ENCODE data around the gene CBY2.
A peak's percentile ranks its signal among the peaks of the same experiment; 100 is the strongest.

CBY2 gene

DNA sequence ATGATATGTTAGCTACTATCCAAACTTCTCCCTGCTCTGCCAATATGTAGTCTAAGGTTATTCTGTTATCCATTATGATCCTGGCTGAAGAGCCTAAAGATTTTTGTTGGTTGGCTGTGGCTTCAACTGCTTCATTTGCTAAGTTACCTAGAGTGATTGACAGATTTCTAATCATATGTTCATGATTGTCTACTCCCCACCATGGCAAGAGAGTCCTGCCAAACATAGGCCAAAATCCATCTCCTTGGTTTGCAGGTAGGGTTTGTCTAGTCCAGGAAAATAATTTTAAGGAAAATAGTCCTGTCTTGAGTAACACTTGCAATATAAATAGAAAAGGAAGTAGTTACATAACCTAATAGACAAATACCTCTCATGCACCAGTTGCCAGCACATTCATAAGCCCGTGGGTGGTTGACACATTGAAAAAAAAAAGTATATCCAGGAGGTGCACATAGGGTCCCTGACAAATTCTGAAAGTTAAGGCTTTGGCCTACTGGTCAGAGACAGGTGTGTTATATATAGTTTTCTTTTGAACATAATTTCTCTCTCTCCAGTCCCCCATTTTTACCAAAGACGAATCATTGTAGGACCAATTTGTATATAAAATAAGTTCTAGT, 5.4 kb upstream of the CBY2 start:
- in situ Hi-C loops (cut with MboI; ENCODE audit: low pct_unique_long_range_greater_than_20kb, low sequenced_read_pairs): no loop called here
- DNase-seq: no peak

DNA sequence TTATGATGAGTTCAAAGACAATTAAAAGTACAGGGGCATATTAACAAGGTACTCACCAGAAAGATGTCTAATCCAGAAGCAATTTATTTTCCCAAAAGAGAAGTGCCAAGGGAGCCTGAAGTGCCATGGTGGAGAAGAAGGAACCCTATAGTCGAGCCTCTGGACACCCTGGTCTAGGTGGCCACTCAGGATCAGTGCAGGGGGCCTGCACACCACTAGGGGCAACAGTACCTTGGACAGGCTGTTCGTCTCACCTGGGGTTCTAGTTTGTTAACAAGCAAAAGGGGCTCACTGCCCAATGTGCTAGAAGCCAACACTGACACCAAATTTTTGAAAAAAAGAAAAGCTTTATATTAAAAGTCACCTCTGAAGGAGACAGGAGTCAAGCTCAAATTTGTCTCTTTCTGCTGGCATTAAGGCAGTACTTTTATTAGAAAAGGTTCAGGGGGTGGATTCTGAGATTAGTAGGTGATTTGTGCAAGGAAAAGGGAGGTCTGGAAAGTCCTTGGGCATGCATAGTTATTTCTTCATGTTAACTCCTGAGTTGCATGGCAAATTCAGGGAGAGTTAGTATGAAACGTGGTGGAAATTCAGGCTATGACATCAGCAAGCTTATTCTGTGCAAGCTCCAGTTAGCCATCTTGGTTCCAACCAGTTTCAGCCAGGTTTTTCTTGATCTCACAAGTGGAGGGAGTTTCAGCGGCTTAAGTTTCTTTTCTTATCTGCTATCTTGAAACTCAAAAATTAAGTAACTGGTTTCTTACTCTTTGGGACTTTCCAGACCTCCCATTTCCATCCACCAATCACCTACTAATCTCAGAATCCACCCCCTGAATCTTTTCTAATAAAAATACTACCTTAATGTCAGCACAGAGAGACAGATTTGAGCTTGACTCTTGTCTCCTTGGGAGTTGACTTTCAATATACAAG, 884 bp upstream of the CBY2 start:
- in situ Hi-C loops (cut with MboI; ENCODE audit: low pct_unique_long_range_greater_than_20kb, low sequenced_read_pairs): no loop called here

DNA sequence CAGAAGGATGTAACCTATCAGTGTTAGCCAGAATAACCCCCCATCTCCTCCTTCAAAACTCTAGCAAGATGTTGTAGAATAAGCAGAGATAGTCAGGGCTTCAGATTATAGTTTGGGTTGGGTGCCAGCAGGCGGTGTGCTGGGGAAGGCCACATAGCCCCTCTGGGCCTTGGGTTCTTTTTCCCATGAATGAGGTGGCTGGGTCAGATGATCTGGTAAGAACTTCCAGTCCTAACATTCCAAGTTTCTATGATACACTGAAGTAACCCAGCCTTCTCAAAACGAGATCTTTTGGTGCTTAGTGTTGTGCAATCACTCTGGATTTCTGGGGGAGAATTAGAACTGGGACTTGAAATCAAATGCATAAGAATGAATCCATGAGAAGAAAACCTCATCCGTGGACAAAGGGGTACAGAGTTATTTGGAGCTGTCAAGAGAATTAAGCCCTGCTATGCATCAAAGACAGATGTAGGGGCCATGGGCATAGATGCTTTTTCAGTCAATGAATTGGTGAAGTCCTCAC, 810 bp downstream of the CBY2 start:
- no peak for DNase-seq
- in situ Hi-C loops (cut with MboI; ENCODE audit: low pct_unique_long_range_greater_than_20kb, low sequenced_read_pairs): no loop called here

More for the DNA sequence above, 884 bp upstream of the CBY2 start:
- no peak for DNase-seq

DNA sequence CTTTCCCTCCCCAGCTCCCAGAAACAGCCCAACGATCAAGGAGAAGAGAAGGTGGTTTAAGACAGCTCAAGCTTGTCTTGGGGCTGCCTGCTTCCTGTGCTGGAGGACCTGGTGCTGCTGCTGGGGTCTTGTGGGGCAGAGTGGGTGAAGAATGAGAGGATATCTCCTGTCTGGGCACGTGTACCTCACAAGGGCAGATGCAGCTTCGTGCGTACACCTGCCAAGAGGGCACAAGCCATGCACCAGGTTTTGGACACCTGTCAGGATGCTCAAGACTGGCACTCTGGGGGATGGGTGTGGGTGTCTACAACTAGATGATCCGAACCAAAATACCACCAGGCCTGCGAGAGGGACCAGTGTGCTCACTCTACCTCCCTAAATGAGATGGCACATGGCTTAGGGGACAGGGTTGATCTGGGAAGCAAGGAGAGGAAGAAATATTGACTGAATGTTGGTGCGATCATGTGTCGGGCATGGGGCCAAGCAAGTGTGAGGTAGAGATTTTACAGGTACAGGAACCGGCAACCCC, 2.2 kb downstream of the CBY2 start:
- in situ Hi-C loops (cut with MboI; ENCODE audit: low pct_unique_long_range_greater_than_20kb, low sequenced_read_pairs): no loop called here
- no peak for DNase-seq

DNA sequence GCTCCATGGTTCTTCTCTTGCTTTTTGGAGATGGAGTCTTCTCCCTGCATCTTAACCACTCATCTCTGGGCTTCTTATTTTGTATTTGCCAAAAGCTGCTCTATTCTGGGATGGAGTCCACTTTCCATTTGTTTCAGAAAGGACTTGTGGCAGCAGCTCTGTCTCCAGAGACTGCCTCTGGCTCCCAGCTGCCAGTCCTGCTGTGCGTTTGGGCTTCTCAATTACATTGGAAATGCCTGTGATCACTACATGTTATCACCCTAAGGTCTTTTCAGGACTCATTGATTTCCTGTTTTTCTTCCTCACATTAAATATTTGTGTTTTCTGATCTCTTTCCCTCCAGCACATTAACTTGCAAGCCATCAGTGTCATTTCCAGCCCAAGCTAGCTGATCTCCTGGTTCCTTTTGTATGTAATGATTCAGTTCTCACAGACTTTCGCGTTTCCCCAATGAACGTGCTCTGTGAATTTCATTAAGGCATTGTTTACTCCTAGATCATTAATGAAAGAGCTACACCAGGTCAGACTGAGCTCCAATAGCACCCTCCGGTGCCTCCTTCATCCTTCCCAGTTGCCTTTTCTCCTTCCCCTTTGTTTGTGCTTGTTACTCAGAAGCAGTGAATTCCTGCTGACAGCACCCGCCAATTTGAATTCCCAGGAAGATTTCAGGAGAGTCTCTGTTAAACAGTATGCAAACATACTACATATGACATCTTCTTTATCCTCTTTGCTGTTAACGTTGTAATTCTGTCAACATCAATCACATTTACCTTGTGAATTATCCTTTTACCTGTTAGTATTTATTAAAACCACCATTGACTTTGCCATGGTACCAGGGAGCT, 3.0 kb downstream of the CBY2 start:
- in situ Hi-C loops (cut with MboI; ENCODE audit: low pct_unique_long_range_greater_than_20kb, low sequenced_read_pairs): no loop called here
- DNase-seq: no peak

DNA sequence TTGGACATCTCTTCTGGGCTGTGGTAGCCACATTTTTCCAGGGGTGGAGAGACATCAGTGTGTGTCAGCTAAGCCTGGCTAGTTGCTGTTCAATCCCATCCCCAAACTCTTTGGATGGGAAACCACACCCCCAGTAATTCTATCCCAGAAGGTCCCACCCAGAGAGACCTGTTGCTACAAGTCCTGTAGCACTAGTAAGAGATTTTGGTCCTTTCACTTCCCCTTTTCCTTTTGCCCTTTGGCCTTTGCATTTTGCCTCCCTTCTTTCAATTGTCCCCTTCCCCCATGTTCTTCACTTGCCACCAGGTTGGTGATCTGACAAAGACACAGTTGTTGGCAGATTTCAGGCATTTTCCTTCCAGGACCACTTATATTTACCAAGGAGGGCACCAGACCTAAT, 3.8 kb downstream of the CBY2 start:
- in situ Hi-C loops (cut with MboI; ENCODE audit: low pct_unique_long_range_greater_than_20kb, low sequenced_read_pairs): no loop called here
- no peak for DNase-seq

DNA sequence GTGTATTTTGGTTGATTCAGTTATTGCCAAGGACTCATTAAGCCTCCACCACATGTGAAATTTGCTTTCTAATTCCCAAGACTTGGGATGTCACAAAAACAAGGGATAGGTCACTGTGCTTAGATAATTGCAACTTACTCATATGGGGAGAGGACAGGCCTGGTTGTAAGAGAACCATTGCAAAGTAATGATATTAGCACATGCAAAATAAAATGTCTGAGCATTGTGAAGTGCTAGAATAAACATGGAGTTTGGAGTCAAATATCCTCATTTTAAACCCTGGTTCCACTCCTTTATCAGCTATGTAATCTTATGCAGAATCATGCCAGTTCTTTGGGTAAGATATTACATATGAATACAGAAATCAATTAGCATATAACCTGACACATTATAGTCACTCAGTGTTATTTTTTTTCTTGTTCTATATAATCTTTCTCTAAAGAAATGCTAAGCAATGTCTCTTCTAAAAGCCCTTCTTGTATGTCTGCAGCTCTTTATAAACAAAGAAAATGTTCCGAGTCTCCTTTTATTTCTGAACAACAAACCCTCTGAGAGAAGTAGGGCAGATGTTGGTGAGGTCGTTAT, 5.5 kb downstream of the CBY2 start:
- in situ Hi-C loops (cut with MboI; ENCODE audit: low pct_unique_long_range_greater_than_20kb, low sequenced_read_pairs): no loop called here
- DNase-seq: no peak

DNA sequence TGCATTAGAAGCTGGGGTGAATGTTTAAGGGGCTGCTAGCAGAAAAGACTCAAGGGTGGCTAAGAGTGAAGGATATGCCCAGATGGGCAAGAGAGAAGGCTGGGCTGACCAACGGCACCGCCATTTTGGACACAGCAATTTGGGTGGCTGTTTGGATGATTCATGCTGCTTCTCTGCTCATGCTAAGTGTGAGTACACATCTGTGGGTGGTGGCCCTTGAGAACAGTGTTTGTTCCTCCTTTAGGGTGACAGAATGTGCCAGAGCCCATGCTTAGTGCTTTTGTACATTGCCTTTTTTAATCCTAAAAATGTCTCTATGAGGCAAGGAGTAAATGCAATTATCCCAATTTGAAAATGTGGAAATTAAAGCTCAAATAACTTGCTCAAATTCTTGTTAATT, 9.8 kb downstream of the CBY2 start:
- DNase-seq: no peak
- in situ Hi-C loops (cut with MboI; ENCODE audit: low pct_unique_long_range_greater_than_20kb, low sequenced_read_pairs): no loop called here

DNA sequence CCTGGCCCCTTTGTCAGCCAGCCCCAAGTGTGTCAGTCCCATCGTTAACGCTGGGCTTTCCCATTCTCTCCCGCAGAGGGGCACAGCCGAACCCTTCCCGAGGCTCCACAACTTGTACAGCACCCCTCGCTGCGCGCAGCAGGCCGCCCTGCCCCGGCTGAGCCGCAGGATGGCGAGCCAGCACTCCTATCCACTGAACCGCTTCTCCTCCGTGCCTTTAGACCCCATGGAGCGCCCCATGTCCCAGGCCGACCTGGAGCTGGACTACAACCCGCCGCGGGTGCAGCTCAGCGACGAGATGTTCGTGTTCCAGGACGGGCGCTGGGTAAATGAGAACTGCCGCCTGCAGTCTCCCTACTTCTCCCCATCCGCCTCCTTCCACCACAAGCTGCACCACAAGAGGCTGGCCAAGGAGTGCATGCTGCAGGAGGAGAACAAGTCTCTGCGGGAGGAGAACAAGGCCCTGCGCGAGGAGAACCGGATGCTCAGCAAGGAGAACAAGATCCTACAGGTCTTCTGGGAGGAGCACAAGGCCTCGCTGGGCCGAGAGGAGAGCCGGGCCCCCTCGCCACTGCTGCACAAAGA, 11.1 kb downstream of the CBY2 start:
- no peak for DNase-seq
- in situ Hi-C loops (cut with MboI; ENCODE audit: low pct_unique_long_range_greater_than_20kb, low sequenced_read_pairs): no loop called here

DNA sequence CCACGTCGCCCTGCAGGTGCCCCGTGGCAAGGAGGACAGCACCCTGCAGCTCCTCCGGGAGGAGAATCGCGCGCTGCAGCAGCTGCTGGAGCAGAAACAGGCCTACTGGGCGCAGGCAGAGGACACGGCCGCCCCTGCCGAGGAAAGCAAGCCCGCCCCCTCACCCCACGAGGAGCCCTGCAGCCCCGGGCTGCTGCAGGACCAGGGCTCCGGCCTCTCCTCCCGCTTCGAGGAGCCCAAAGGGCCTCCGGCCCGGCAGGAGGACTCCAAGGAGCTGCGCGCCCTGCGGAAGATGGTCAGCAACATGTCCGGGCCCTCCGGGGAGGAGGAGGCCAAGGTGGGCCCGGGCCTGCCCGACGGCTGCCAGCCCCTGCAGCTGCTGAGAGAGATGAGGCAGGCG, 11.6 kb downstream of the CBY2 start:
- in situ Hi-C loops (cut with MboI; ENCODE audit: low pct_unique_long_range_greater_than_20kb, low sequenced_read_pairs): no loop called here

DNA sequence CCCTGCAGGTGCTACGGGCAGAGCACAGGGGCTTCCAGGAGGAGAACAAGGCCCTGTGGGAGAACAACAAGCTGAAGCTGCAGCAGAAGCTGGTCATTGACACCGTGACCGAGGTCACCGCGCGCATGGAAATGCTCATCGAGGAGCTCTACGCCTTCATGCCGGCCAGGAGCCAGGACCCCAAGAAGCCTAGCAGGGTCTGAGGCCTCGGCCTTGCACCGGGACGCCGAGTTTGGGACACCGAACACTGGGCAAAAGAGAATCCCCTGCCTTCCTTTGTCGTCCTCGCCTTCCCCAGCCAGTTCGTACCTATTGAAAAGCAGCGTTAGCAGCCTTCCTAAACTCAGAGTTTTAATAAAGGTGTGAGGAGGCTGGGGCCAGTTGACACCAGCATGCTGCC, 12.1 kb downstream of the CBY2 start:
- DNase-seq: no peak
- in situ Hi-C loops (cut with MboI; ENCODE audit: low pct_unique_long_range_greater_than_20kb, low sequenced_read_pairs): no loop called here

More for the DNA sequence above, 11.6 kb downstream of the CBY2 start:
- no peak for DNase-seq

DNA sequence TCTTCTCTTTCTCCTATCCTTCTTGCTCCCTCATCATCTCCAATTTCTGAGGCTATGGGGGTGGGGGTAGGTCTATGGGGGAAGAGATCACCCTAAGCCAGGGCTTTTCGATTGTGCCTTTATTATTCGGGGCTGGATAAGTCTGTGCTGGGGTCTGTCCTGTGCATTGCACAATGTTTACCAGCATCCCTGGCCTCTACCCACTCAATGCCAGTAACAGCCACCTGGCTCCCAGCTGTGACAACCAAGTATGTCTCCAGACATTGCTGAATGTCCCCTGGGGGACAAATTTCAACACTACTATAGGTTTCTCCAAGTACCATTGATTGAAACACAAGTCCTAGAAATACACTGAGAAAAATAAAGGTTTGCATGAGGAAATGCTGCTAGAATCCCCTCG, 13.2 kb downstream of the CBY2 start:
- no peak for DNase-seq
- in situ Hi-C loops (cut with MboI; ENCODE audit: low pct_unique_long_range_greater_than_20kb, low sequenced_read_pairs): no loop called here

DNA sequence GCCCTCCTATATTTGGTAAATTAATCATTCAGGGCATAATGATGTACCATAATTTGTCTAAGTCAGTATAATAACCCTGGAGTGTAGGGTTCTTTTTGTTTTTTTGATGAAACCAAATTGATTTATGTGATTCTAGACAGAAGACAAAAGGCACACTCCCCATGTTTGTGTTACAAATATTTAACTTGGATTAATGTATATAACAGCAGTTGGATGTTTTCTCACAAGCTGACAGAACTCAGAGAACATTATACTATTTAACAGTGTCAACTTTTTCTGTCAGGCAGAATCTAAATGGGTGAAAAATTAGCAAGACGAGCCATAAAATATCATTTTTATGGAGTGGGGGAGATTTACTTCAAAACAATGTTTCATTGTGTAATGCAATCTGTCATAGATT, 15.2 kb downstream of the CBY2 start:
- no peak for DNase-seq
- in situ Hi-C loops (cut with MboI; ENCODE audit: low pct_unique_long_range_greater_than_20kb, low sequenced_read_pairs): no loop called here

DNA sequence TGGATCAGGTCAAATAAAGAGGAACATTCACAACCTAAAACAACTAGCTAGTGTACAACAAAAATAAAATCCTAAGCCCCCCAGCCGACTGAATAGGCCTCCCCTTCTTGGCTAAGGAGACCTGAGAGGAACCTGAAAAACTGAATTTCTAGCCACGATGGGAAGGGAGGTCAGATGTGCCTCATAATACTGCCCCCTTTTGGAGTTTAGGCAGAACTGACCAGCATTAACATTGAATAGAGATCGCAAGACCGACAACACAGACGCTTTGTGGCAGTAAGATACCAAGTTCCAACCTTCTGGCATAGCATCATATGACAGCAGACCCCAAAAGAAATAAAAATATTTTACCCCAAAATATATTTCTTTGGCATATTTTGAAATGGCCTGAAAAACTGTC, 15.9 kb downstream of the CBY2 start:
- DNase-seq: peak; percentile 21

DNA sequence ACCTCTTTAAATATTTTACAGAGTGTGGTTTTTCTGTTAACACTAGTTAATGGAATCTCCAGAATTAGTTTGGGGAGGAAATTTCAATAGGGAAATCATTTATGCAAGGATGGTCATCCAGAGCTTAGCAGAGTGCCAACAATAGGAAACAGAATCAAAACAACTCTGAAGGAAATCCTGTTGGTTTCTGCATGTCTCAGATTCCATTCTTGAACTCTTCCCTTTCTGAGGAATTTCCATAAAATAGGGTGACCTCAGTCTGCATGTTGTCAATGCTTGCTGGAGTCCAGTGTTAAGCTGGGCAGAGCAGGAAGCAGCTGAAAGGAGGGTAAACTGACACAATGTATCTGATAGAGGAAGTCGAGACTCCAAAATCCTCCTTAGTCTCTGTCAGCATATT, 16.9 kb downstream of the CBY2 start:
- in situ Hi-C loops (cut with MboI; ENCODE audit: low pct_unique_long_range_greater_than_20kb, low sequenced_read_pairs): no loop called here
- no peak for DNase-seq

More for the DNA sequence above, 15.9 kb downstream of the CBY2 start:
- in situ Hi-C loops (cut with MboI; ENCODE audit: low pct_unique_long_range_greater_than_20kb, low sequenced_read_pairs): no loop called here

DNA sequence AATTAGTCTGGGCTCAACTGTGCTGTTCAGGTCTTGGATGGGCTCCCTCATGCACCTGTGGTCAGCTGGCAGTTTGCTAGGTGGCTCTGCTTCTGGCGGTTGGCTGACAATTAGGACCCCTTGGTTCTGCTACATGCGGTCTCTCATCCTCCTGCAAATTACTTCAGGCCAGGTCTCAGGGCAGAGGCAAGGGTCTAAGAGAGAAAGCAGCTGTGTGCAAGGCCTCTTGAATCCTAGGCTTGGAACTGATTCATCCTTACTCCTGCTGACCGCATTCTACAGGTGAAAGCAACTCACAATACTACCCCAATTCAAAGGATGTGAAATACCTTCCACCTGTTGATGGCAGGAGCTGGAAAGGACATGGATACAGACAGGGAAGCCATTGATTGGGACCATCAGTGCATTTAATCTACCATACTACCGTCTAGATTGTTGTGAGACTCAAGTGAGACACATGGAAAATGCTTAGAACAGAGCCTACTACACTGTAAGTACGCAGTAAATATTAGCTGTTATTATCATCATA, 19.1 kb downstream of the CBY2 start:
- DNase-seq: no peak

DNA sequence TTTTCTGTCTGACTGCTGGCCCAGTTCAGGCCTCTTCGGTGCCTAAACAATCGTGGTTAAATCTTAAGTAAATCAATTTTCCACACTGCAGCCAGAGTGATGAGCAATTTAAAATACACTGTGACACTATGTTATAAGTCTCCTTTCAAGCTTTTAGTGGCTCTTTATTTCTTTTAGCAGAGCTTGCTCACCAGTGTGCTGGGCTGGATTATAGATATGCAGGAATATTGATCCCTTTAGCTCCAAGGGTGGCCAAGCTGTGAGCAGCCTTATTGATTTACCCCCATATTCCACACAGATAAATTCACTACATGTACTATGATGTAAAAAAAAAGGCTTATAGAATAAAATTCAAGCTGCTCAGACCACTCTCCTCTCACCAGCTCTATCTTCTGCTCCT, 21.7 kb downstream of the CBY2 start:
- DNase-seq: no peak
- in situ Hi-C loops (cut with MboI; ENCODE audit: low pct_unique_long_range_greater_than_20kb, low sequenced_read_pairs): no loop called here

More for the DNA sequence above, 19.1 kb downstream of the CBY2 start:
- in situ Hi-C loops (cut with MboI; ENCODE audit: low pct_unique_long_range_greater_than_20kb, low sequenced_read_pairs): no loop called here

DNA sequence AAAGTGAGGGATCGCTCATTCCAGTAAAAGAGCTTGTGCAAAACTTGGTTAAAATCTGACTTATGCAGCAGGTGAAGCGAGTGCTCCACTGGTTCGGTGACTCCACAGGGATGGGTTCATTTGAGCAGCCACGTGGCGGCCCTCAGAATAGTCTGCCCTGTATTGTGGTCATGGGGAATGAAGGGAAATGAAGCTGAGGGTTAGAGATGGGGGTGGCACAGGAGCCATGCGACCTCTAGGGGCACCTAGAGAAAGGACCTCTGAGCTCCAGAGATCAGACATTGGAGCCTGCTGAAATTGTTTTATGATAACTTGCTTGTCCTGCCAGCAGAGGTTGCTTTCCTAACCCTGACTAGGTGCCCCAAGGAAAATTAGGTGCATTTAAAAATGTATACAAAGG, 26.6 kb downstream of the CBY2 start:
- in situ Hi-C loops (cut with MboI; ENCODE audit: low pct_unique_long_range_greater_than_20kb, low sequenced_read_pairs): no loop called here
- peak; percentile 69 for DNase-seq
